Muscle of leg (tissue), 16 donors: ENCODE measurements around the gene OR4F15. TPM values are rescaled to one million over a fixed set of nuclear protein-coding genes. Genes with fewer than 3 reads are reported as not detected.
"Not testable (repeated sequence)": the region's sequence is repeated elsewhere in the genome, so short reads cannot be mapped to it uniquely, and the experiment has no call there.

Experiments used
- DNase-seq: peaks from one replicate; pipeline ENCODE4 v3.0.0; 2013
- H3K27ac ChIP-seq: one replicate; pipeline ENCODE4 v1.5.1; 2013; ENCODE audit warnings: mild to moderate bottlenecking, low read length, control low read depth
- H3K27me3 ChIP-seq: one replicate; pipeline ENCODE4 v1.6.1; 2013; ENCODE audit warnings: low read length; ENCODE audit not compliant: control insufficient read depth, insufficient read depth
- H3K36me3 ChIP-seq: one replicate; pipeline ENCODE4 v1.6.1; 2013; ENCODE audit warnings: low read length; ENCODE audit not compliant: control insufficient read depth, insufficient read depth
- H3K4me1 ChIP-seq: one replicate; pipeline ENCODE4 v1.6.1; 2013; ENCODE audit warnings: low read length; ENCODE audit not compliant: control insufficient read depth, insufficient read depth
- H3K4me3 ChIP-seq: one replicate; pipeline ENCODE4 v1.5.1; 2013; ENCODE audit warnings: low read length, control low read depth
- H3K9me3 ChIP-seq: replicated peaks from 2 replicates; pipeline ENCODE4 v1.6.1; 2013; ENCODE audit warnings: low read depth, low read length; ENCODE audit not compliant: control insufficient read depth
- WGBS: methylation state at CpG from one replicate; pipeline ENCODE4 v1.1.5; 2013; ENCODE audit warnings: missing lambda C conversion rate; ENCODE audit not compliant: insufficient coverage; 5-methylcytosine and 5-hydroxymethylcytosine counted together
- long read RNA-seq, 11 donors: transcript quantifications; one replicate each; lab custom pipeline, GENCODE V29; 2026
- polyA plus RNA-seq, 8 donors: library from polyadenylated mRNA; unstranded; fragments of 120-200 nt; gene quantifications; one replicate each; pipeline versions ENCODE4 v1.2.1 to v1.2.3, GENCODE V29; 2013; ENCODE audit warnings: inconsistent platforms in 1 of 8, low replicate concordance in 1 of 8; ENCODE audit not compliant: insufficient read length in 8 of 8, insufficient read depth in 1 of 8
- total RNA-seq: library from RNA; stranded (reverse); fragments of 120-200 nt; gene quantifications from one replicate; pipeline ENCODE4 v1.2.4, GENCODE V29; 2013

OR4F15 gene, protein sequence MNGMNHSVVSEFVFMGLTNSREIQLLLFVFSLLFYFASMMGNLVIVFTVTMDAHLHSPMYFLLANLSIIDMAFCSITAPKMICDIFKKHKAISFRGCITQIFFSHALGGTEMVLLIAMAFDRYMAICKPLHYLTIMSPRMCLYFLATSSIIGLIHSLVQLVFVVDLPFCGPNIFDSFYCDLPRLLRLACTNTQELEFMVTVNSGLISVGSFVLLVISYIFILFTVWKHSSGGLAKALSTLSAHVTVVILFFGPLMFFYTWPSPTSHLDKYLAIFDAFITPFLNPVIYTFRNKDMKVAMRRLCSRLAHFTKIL
- total RNA-seq, result not detected
- polyA plus RNA-seq, result under 1 TPM in 1 of 8 donors, not detected in 7; 0.09 TPM
- long read RNA-seq, donor 1, result 0 reads
- long read RNA-seq, donor 2, result 0 reads
- long read RNA-seq, donor 3, result 0 reads
- long read RNA-seq, donor 4, result 0 reads
- long read RNA-seq, donor 5, result 0 reads
- long read RNA-seq, donor 6, result 0 reads
- long read RNA-seq, donor 7, result 0 reads
- long read RNA-seq, donor 8, result 0 reads
- long read RNA-seq, donor 9, result 0 reads
- long read RNA-seq, donor 10, result 0 reads
- long read RNA-seq, donor 11, result 0 reads

DNA sequence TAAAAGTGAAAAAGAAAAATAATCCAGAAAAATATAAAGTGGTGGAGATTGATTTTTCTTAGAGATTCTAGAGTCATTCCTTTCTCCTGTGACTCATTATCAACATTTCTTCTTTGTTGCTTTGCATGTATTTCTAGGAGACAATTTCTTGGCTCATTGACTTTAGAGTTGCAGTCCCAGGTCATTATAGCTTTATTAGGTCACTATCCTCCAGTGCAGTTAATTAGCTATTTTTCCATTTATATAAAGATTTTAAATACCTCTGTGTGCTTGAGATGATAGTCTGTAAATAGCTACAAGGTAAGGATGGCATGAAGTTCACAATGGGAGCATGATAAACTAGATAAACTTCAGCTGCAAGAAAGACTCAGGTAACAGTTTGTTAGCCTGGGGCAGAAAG lies at the start of gene OR4F15:
TSS of gene OR4F15 (plus strand) at position 301 of the 400 bp plus-strand sequence. CDS start 5,985 bp downstream, outside the sequence.
- H3K27me3 ChIP-seq, result no peaks in the 10 kb centered on the region
- no peaks in the 10 kb centered on the region for H3K36me3 ChIP-seq
- DNase-seq, result no peak
- no peak within 1 kb of the TSS for H3K27ac ChIP-seq
- no peaks in the 10 kb centered on the region for H3K9me3 ChIP-seq
- no peak within 1 kb of the TSS for H3K4me3 ChIP-seq
- no peaks in the 10 kb centered on the region for H3K4me1 ChIP-seq

DNA sequence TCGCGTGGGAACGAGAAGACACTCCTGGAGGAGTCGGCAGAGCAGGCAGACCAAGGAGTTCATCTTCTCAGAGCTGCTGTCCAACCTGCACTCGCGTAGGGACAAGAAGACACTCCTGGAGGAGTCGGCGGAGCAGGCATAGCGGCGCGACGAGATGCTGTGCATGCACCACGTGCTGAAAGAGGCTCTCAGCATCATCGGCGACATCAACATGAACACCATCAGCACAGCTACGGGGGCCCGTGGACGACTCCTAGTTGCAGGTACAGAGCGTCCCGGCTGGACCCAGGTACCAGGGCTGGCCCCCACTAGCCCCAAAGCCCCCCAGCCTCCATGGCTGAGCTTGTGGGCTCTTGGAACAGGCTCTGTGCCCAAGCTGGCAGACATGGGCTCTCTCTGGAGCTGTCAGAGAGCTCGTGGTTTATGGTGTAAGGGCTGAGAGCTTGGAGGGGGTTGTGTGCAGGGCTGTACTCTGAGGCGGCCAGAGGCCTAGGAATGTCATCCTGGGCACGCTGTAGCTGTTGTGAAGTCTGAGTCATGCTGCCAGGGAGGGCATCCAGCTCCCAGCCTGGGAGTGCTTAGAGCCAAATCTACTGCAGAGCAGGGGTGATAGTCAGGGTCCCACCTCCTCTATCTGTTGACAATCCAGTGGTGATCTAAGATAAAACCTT lies 47.2 kb upstream of the OR4F15 start:
- not testable (repeated sequence) for H3K27me3 ChIP-seq, H3K4me1 ChIP-seq, H3K27ac ChIP-seq, H3K4me3 ChIP-seq, H3K36me3 ChIP-seq, H3K9me3 ChIP-seq, DNase-seq
- WGBS, result 92% methylated on average over 16 of the region's 23 CpGs

DNA sequence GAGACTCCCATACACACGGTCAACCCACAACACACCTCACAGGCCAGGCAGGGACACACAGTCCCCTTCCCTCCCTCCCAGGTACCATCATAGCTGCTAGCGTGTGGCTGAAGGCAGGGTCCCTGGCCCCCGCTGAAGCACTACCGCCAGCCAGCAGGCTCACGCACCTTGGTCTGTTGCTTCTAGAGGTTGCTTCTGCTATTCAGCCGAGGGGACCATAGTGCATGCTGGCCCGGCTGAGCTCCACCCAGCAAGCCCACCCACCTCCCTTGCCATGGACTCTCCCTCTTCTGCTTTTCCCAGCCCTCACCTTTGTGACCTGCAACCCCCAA lies 46.7 kb upstream of the OR4F15 start:
- not testable (repeated sequence) for DNase-seq, H3K9me3 ChIP-seq, H3K27me3 ChIP-seq, H3K4me3 ChIP-seq, H3K36me3 ChIP-seq, H3K27ac ChIP-seq, H3K4me1 ChIP-seq
- 87% methylated on average over 6 of the region's 7 CpGs for WGBS

DNA sequence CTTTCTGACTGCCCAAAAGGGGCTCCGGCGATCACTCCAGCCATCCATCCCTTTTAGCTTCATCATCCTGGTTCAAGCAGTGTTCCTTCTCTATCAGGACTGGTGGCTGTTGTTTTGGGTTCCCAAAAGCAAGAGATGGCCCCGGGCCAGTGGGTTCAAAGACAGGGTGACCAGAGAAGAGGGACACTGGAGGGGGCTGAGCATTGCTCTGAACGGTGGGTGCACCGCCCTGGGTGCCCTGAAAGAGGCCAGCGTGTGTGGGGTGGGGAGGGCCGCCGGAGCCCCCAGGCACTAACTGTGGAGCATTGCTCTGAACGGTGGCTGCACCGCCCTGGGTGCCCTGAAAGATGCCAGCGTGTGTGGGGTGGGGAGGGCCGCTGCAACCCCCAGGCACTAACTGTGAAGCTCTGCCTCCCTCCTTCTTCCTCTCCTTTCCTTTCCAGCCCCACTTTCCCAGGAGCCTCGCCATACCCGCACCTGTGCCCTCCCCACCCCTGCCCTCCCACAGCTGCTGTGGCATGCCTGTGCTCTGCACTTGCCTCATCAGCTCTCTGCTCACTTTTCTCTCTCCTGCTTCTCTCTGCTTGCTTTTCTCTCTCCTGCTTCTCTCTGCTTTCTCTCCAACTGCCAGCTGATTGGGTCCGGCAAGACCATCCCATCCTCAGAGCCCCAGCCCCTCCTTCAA lies 46.1 kb upstream of the OR4F15 start:
- H3K4me3 ChIP-seq, result no peak overlapping the region
- H3K4me1 ChIP-seq, result no peaks in the 10 kb centered on the region
- no peaks in the 10 kb centered on the region for H3K27me3 ChIP-seq
- no peak overlapping the region for H3K27ac ChIP-seq
- H3K36me3 ChIP-seq, result no peaks in the 10 kb centered on the region
- H3K9me3 ChIP-seq, result peaks cover 2% of the 10 kb centered on the region
- WGBS, result 86% methylated on average over 10 of the region's 15 CpGs
- DNase-seq, result no peak

DNA sequence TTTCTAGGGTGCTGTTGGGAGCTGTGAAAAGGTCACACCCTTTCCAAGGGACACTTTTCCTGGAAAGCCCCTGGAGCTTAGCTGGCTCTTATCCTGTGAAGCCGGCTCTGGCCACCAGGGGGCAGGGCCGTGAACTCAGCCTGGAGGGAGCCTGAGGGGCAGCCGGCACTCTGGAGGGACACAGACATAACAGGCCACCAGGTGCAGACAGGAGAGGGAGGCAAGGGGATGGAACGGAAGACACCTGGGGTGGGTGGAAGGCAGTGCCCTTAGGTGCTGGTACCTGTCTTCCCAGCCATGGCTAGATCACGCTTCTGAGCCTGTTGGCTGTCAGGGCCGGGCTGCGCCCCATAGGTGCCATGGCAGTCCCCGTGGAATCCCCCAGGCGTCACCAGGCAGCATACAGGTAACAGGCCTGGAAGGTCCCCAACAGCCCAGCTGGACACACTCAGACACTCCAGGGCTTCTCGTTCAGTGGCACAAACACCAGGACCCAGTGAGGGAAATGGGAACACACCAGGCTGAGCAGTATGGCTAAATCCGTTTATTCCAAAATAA lies 44.8 kb upstream of the OR4F15 start:
- not testable (repeated sequence) for H3K9me3 ChIP-seq, H3K27ac ChIP-seq, H3K36me3 ChIP-seq, H3K27me3 ChIP-seq, H3K4me3 ChIP-seq, H3K4me1 ChIP-seq, DNase-seq
- 93% methylated on average over 2 of the region's 11 CpGs for WGBS

DNA sequence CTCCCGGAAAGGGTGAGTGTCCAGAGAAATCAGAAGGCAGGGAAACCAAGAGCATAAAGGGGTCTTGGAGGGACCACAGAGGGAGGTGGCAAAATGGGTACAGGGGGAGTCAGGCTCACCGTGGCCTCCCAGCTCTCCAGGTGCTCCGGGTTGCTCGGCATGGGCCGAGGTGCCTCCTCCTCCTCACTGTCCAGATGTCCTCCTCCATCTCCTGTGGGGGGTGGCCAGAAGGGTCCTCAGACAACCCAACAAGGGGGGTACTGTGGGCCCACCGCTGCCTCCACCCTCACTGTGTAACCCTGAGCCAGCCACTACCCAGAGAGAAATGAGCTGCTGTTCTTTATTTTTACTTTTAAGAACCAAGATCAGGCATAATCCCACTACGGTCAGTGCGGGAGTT lies 39.1 kb upstream of the OR4F15 start:
- H3K4me3 ChIP-seq, result no peak overlapping the region
- H3K36me3 ChIP-seq, result no peaks in the 10 kb centered on the region
- 83% methylated on average over 7 of the region's 8 CpGs for WGBS

DNA sequence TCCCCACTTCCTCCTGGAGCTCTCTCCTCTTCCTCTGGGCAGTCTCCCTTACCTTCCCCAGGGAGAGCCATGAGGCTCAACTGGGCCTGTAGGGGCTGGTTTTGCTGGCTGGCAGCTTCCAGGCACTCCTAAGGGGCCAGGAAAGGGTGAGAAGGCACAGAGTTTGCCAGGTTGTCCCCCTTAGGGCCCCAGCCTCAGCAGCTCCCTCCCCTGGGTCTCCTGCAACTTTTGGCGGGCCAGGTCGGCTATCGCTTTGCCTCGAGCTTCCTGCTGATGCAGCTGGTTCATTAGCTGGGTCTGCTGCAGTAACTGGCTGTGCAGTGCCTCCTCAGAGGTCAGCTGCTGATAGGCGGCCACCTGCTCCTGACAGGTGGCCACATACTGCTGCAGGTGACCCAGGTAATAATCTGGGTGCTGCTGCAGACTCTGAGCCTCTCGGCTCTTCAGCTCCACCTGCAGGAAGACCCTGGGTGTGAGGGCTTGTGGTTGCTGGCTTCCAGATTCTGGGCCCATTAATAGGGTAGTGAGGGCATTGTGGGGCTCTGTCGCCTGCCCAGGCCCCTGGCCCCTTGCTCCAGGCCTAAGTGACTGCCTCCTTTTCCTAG lies 38.4 kb upstream of the OR4F15 start:
- Histone ChIP-seq H3K36me3 (no peaks in the 10 kb centered on the region), H3K9me3 (no peaks in the 10 kb centered on the region), H3K27ac (no peak overlapping the region), H3K27me3 (no peaks in the 10 kb centered on the region), H3K4me1 (no peaks in the 10 kb centered on the region), H3K4me3 (no peak overlapping the region)
- DNase-seq, result no peak
- WGBS, result 38% methylated on average over 5 of the region's 7 CpGs

More for the DNA sequence above, 39.1 kb upstream of the OR4F15 start:
- Histone ChIP-seq H3K27ac (no peak overlapping the region), H3K27me3 (no peaks in the 10 kb centered on the region), H3K9me3 (no peaks in the 10 kb centered on the region), H3K4me1 (no peaks in the 10 kb centered on the region)
- no peak for DNase-seq

DNA sequence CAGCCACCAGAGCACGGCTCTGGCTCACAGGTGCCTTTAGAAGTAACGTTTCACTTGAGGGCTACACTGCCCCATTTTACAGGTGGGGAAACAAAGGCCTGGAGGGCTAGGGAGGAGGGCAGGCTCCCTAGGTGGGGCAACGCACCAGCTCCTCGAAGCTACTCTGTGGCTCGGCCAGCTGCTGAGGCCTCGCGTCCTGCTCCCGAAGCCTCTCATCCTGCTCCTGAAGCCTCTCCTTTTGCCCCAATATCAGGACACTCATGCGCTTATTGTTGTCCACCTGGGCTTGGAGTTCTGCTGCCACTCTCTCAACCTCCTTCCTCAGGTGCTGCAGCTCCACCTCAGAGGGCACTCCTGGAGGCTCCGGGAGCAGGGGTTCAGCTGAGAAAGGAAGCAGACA lies 36.9 kb upstream of the OR4F15 start:
- Histone ChIP-seq H3K4me3 (no peak overlapping the region), H3K9me3 (no peaks in the 10 kb centered on the region), H3K36me3 (no peaks in the 10 kb centered on the region), H3K27ac (no peak overlapping the region), H3K27me3 (no peaks in the 10 kb centered on the region), H3K4me1 (no peaks in the 10 kb centered on the region)
- DNase-seq, result no peak
- 98% methylated on average over 8 of the region's 10 CpGs for WGBS

DNA sequence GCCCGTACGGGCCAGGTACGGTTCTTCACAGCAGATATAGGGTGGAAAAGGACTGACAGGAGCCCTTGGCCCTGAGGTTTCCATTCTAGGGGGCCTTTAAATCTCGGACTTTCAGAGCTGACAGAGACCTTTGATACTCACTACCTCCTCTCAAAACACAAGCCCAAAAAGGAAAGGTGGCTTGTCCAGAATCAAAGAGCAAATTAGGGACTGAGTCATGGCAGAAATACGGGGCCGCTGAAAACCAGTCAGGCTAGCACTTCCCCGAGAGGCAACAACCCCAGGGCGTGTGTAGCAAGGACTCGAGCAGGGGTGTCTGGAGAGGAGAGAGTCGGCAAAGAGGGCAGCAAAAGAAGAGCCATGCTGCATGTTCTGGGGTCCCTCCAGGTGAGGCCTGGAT lies 33.4 kb upstream of the OR4F15 start:
- H3K27me3 ChIP-seq, H3K9me3 ChIP-seq, H3K36me3 ChIP-seq, H3K4me1 ChIP-seq, H3K4me3 ChIP-seq, DNase-seq, H3K27ac ChIP-seq: not testable (repeated sequence)
- 83% methylated on average over 8 of the region's 10 CpGs for WGBS
